Ovary (tissue), 3 donors: ENCODE results near the gene CCL13.

Experiments
- POLR2A ChIP-seq: fragments of 450-650 bp; IDR thresholded peaks from one replicate; pipeline ENCODE4 v1.6.1; 2017; ENCODE audit warnings: antibody characterized with exemption, mild to moderate bottlenecking, moderate library complexity
- TF ChIP-seq, protein P1 (sequence below), 3 donors: fragments of 450-650 bp in 2 of 3; fragments of 200-600 bp in 1 of 3; IDR thresholded peaks; one replicate each; pipeline versions ENCODE4 v1.5.1 to v1.8.0; 2016 to 2022; ENCODE audit warnings: antibody characterized with exemption in 3 of 3, mild to moderate bottlenecking in 1 of 3
- donor health status: DM: no; HTN: no; CAD: no.

DNA sequence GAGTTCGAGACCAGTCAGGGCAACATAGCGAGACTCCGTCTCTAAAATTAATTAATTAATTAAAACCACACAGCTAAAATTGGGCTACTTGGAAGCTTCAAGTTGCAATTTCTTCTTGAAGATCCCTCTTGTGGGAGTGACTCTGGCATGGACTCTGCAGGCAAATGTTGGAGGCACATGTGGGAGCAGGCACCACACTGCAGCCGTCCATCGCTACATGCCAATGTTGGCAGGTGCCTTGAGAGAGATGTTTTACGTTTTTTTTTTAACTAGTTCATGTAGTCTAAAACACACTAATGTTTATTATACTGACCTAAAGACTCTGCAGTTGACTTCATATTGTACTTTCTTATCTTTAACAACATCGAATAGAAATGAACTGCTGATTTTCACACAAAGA, 45.0 kb upstream of the CCL13 start:
- no peak for TF ChIP-seq POLR2A
- TF ChIP-seq, protein P1, sequence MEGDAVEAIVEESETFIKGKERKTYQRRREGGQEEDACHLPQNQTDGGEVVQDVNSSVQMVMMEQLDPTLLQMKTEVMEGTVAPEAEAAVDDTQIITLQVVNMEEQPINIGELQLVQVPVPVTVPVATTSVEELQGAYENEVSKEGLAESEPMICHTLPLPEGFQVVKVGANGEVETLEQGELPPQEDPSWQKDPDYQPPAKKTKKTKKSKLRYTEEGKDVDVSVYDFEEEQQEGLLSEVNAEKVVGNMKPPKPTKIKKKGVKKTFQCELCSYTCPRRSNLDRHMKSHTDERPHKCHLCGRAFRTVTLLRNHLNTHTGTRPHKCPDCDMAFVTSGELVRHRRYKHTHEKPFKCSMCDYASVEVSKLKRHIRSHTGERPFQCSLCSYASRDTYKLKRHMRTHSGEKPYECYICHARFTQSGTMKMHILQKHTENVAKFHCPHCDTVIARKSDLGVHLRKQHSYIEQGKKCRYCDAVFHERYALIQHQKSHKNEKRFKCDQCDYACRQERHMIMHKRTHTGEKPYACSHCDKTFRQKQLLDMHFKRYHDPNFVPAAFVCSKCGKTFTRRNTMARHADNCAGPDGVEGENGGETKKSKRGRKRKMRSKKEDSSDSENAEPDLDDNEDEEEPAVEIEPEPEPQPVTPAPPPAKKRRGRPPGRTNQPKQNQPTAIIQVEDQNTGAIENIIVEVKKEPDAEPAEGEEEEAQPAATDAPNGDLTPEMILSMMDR (IDR thresholded peaks at IDR 0.05), result no peak
